ENCODE results near the gene CSTB.

The CSTB gene

GRCh38 chr21:43801006-43801783, 25.1 kb upstream of the CSTB start:
- no peak for TF ChIP-seq CTCF (conservative IDR thresholded peaks at IDR 0.05)
- no peak overlapping the region for H3K27ac ChIP-seq

- no peak overlapping the region for H3K27ac ChIP-seq
- no peak for TF ChIP-seq CTCF (conservative IDR thresholded peaks at IDR 0.05)
Observed at GRCh38 chr21:43800566-43800965, 24.5 kb upstream of the CSTB start.

- no peak overlapping the region; the same call in 1 of the 2 replicates for H3K27ac ChIP-seq
- no peak for TF ChIP-seq CTCF (conservative IDR thresholded peaks at IDR 0.05)
Observed at GRCh38 chr21:43800124-43800523, 24.0 kb upstream of the CSTB start.

GRCh38 chr21:43799301-43799840, 23.3 kb upstream of the CSTB start:
- H3K27ac ChIP-seq, result no peak overlapping the region; the same call in 1 of the 2 replicates

GRCh38 chr21:43797925-43798715, 22.0 kb upstream of the CSTB start:
- H3K27ac ChIP-seq, result no peak overlapping the region

More at GRCh38 chr21:43799301-43799840, 23.3 kb upstream of the CSTB start:
- TF ChIP-seq CTCF (conservative IDR thresholded peaks at IDR 0.05), result no peak

GRCh38 chr21:43797415-43797814, 21.3 kb upstream of the CSTB start:
- TF ChIP-seq CTCF (conservative IDR thresholded peaks at IDR 0.05), result no peak
- no peak overlapping the region for H3K27ac ChIP-seq

More at GRCh38 chr21:43797925-43798715, 22.0 kb upstream of the CSTB start:
- no peak for TF ChIP-seq CTCF (conservative IDR thresholded peaks at IDR 0.05)

GRCh38 chr21:43794857-43795256, 18.7 kb upstream of the CSTB start:
- H3K27ac ChIP-seq, result no peak overlapping the region
- no peak for TF ChIP-seq CTCF (conservative IDR thresholded peaks at IDR 0.05)

Data from VCaP (cell line).